Measurements from ENCODE around the gene TRAK2. TPM values are rescaled to one million over a fixed set of nuclear protein-coding genes. Genes with fewer than 3 reads are reported as not detected.

The TRAK2 gene
- polyA plus RNA-seq, 1 donor from 2014 or later: 33.0 TPM

GRCh38 chr2:201344663-201345366 is 106.4 kb downstream of the TRAK2 start:
- H3K4me3 Mint-ChIP-seq: no peak overlapping the region
- H3K9me3 Mint-ChIP-seq: peaks cover 0 to 2% (median 1%) of the 10 kb centered on the region in 3 donors
- no peak overlapping the region for H3K27ac Mint-ChIP-seq
- peaks cover 6 to 9% (median 7%) of the 10 kb centered on the region in 3 donors for H3K4me1 Mint-ChIP-seq
- H3K36me3 Mint-ChIP-seq: peaks cover 2% of the 10 kb centered on the region
- no peaks in the 10 kb centered on the region for H3K27me3 Mint-ChIP-seq

GRCh38 chr2:201343559-201343958 is 107.7 kb downstream of the TRAK2 start:
- Mint-ChIP-seq H3K27ac (no peak overlapping the region), H3K4me1 (peaks cover 6 to 9% (median 7%) of the 10 kb centered on the region in 3 donors), H3K9me3 (peaks cover 0 to 2% (median 1%) of the 10 kb centered on the region in 3 donors)

GRCh38 chr2:201342923-201343322 is 108.3 kb downstream of the TRAK2 start:
- no peaks in the 10 kb centered on the region for H3K27me3 Mint-ChIP-seq
- H3K4me3 Mint-ChIP-seq: no peak overlapping the region
- H3K36me3 Mint-ChIP-seq: no peaks in the 10 kb centered on the region
- peaks cover 6 to 9% (median 7%) of the 10 kb centered on the region in 3 donors for H3K4me1 Mint-ChIP-seq
- H3K27ac Mint-ChIP-seq: no peak overlapping the region
- H3K9me3 Mint-ChIP-seq: peaks cover 0 to 2% (median 1%) of the 10 kb centered on the region in 3 donors

More at GRCh38 chr2:201343559-201343958, 107.7 kb downstream of the TRAK2 start:
- Mint-ChIP-seq H3K27me3 (no peaks in the 10 kb centered on the region), H3K36me3 (no peaks in the 10 kb centered on the region), H3K4me3 (no peak overlapping the region)

- H3K27me3 Mint-ChIP-seq: no peaks in the 10 kb centered on the region
- H3K27ac Mint-ChIP-seq: no peak overlapping the region
- H3K36me3 Mint-ChIP-seq: peaks cover 6% of the 10 kb centered on the region
- peaks cover 1 to 26% (median 14%) of the 10 kb centered on the region in 3 donors for H3K9me3 Mint-ChIP-seq
- H3K4me1 Mint-ChIP-seq: peaks cover 1 to 4% (median 2%) of the 10 kb centered on the region in 3 donors
- H3K4me3 Mint-ChIP-seq: no peak overlapping the region
Observed at GRCh38 chr2:201329409-201329808, 121.8 kb downstream of the TRAK2 start.

- no peaks in the 10 kb centered on the region for H3K27me3 Mint-ChIP-seq
- H3K9me3 Mint-ChIP-seq: peaks cover 10 to 34% (median 22%) of the 10 kb centered on the region in 3 donors
- H3K27ac Mint-ChIP-seq: peak overlapping the region in 1 of 3 donors; percentile 9
- peaks cover 10% of the 10 kb centered on the region for H3K36me3 Mint-ChIP-seq
- H3K4me1 Mint-ChIP-seq: peaks cover 1 to 4% (median 2%) of the 10 kb centered on the region in 3 donors
- no peak overlapping the region for H3K4me3 Mint-ChIP-seq
Observed at GRCh38 chr2:201327678-201328077, 123.6 kb downstream of the TRAK2 start.

Other genes with a start within 250 kb of the TRAK2 start
- gene CASP8, start 190.9 kb downstream of the TRAK2 start, polyA plus RNA-seq: 56.1 TPM
- gene FLACC1, start 94.1 kb downstream of the TRAK2 start, polyA plus RNA-seq: 0.64 TPM
- gene STRADB, start 282 bp upstream of the TRAK2 start, polyA plus RNA-seq: 40.0 TPM
- 2.2 TPM for gene TMEM237, start 192.0 kb upstream of the TRAK2 start, polyA plus RNA-seq
- gene MPP4, start 247.2 kb upstream of the TRAK2 start, polyA plus RNA-seq: not detected